NCI-H1436 (cell line): ENCODE data around the gene CPXM2.

ENCODE experiments used
- DNase-seq: peaks from one replicate; lab custom pipeline; 2025; lab: John Stamatoyannopoulos, UW

Gene CPXM2

DNA sequence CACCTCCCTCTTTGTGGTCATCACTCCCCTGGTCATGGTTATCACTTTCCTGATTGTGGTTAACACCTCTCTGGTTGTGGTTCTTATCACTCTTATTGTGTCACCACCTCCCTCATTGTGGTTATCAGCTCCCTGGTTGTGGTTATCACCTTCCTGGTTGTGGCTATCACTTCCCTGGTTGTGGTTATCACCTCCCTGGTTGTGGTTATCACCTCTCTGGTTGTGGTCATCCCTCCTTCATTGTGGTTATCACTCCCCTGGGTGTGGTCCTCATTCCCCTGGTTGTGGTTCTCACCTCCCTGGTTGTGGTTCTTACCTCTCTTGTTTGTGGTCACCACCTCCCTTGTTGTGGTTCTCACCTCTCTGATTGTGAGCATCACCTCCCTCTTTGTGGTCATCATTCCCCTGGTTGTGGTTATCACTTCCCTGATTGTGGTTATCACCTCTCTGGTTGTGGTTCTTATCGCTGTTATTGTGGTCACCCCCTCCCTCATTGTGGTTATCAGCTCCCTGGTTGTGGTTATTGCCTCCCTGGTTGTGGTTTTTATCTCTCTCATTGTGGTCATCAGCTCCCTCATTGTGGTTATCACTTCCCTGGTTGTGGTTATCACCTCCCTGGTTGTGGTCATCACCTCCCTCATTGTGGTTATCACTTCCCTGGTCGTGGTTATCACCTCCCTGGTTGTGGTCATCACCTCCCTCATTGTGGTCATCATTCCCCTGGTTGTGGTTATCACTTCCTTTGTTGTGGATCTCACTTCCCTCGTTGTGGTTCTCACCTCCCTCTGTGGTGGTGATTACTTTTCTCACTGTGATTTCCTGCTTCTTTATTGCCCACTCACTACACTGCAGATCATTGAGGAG, 118.7 kb downstream of the CPXM2 start:
- no peak for DNase-seq

DNA sequence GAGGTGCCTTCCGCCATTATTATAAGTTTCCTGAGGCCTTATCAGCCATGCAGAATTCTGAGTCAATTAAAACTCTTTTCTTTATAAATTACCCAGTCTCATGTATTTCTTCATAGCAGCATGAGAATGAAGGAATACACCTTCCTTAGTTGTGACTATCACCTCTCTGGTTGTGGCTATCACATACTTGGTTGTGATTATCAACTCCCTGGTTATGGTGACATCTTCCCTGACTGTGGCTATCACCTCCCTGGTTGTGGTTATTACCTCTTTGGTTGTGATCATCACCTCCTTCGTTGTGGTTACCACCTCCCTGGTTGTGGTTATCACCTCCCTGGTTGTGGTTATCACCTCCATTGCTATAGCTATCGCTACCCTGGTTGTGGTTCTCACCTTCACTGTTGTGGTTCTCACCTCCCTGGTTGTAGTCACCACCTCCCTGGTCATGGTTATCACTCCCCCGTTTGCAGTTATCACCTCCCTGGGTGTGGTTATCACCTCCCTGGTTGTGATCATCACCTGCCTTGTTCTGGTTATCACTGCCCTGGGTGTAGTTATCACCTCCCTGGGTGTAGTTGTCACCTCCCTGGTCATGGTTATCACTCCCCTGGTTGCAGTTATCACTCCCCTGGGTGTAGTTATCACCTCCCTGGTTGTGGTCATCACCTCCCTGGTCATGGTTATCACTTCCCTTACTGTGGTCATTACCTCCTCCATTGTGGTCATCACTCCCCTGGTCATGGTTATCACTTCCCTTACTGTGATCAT, 119.5 kb downstream of the CPXM2 start:
- no peak for DNase-seq

DNA sequence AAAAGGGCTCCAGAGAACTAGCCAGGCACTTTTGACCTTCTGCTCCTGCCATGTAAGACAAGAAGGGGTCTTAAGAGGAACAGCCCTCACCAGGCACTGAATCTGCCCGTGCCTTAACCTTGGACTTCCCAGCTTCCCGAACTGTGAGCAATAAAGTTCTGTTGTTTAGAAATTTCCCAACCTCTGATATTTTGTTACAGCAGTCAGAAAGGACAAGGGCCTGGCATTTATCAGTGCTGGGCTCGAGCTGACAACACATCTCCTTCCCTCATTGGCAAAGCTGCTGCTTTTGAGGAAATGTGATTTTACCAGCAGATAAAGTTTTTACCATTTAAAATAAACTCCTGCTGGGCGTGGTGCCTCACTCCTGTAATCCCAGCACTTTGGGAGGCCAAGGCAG, 122.0 kb downstream of the CPXM2 start:
- DNase-seq = no peak

DNA sequence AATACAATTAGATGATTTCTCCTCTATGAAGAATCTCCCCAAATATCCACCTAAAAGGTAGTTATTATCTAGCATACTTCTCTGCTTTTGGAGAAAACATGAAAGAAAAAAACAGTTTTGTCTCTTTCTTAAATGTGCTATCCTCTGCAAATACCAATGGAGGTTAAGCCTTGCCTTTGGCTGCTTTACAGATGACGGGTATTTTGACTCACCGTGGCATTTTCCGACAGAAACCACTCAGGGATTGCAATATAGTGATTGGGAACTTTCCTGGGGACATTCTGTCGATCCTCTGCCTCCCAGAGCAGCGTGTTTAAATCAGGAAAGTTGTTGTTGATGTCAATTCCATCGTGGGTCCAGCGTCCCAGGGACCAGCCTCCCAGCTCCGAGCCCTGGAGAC, 124.8 kb downstream of the CPXM2 start:
- DNase-seq = no peak

DNA sequence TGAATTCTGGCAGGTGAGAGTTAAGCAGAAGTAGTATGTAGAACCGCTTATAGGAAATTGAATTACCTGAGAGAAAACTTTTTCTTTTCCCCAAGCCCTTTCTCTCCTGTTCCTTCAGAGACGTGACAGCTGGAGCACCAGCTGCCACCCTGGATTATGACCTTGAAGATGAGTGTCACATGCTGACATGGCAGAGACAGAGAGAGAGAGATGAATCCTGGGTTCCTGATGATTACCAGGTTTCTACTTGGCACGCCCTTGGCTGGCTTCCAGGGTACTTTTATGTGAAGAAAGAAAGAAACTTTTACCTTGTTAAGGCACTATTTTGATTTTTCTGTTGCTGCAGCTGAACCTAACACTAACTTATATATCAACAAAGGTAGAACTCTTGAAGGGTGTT, 125.6 kb downstream of the CPXM2 start:
- DNase-seq = no peak

DNA sequence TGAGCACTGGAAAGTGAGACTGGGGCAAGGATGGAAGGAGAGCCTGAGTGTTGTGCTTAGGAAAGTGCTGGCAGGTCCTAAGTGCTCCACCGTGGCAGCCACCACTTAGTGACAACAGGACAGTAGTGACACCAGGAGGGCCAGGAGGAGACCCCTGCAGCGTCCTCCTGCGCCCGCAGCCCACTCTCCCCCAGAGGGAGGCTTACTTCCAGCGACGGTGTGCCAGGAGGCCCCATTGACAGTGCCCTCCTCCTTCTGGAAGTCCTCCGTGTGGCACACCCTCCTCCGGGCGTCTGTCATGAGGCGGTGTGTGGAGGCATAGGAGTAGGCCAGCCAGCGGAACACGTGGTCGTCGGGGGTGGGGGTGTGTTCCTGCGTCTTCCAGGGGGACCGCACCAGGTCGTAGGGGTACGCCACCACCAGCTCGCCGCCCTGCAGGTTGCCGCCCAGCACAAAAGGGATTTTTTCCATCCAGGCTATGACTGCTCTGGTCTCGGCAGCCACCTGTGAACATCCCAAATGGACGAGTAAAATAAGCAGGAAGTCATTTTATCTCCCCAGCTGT, 129.9 kb downstream of the CPXM2 start:
- no peak for DNase-seq

DNA sequence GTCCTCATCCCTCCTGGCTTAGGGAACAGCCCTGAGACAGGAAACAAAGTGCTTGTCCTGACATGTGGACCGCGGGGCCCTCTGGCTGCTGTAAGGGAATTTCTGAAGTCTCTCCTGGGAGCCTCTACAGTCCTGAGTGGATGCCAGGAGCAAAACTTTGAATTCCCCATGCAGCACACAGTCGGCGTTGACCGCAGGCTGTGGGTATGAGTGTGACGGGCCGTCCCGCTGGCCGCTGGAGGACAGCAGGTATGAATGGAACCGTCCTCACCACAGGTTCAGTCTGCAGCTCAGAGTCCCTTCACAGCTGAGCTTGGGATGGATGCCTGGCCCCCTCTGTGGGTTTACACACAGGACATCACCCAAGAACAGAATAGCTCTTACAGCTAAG, 130.6 kb downstream of the CPXM2 start:
- DNase-seq = no peak

DNA sequence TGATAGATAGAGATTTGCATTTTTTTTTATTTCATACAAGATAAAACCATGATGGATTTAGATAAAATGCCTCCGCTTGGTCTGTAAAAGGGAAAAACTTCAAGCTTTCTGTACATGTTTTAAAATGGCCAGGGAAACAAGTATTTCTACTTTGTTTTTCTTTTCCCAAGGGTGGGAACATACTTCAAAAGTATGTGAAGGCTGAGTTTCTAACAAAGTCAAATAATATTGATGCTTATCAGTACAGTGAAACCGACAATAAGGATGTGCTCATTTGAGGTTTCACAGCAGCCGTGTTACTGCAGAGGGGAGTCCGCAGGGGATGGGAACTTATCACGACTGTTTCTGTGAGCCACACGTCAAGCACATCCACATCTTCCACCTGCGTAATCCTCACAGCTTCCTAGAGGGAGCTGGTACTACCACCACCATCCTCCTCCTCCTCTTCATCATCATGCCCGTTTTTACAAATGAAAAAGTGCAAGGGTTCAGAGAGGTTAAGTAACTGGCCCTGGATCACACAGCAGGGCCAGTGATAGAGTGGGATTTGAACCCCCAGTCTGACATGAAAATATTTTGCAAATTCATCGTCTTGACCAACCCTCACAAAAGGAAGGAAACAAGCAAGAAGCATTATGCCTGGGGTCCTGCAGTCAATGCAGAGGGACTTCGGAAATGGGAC, 131.1 kb downstream of the CPXM2 start:
- no peak for DNase-seq

DNA sequence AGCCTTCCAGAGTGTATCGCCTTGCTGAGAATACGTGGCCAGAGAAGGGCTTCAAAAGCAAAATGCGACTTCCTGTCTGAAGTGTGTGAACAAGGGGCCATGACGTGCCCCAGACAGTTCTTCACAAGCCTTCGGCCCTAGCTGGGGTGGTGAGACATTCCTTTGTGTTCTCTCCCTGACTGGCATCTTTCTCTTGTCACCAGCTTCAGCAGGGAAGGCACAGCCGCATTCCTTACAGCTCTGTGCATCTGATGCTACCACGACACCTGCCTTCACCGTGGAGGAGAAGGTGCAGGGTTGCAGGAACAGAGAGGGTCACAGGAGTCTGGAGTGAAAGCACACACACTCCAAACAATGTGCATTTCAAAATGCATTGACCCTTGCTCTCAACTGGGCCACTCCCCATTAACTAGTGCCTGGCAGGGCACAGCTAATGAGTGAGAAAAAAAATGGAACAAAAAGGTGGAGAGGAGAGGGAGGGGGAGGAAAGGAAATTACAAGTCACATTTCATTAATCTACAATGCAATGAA, 132.0 kb downstream of the CPXM2 start:
- DNase-seq = no peak

DNA sequence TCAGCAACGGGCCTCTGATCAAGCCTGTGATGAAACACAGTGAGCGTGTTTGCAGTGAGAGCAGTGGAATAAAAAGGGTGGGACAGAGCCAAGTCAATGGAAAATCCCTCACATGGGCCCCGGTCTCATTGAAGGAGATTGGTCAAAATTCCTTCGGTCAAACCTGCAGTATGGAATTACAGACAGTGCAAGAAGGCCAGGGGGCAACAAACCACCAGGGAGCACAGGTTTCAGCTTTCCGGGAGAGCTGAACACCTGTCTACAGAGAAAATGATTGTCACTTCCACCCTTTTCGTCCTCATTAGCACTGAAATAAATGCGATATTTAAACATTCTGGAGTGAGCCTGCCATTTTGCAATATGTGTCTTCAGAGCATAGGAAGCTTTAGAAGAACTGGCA, 132.6 kb downstream of the CPXM2 start:
- DNase-seq = no peak

DNA sequence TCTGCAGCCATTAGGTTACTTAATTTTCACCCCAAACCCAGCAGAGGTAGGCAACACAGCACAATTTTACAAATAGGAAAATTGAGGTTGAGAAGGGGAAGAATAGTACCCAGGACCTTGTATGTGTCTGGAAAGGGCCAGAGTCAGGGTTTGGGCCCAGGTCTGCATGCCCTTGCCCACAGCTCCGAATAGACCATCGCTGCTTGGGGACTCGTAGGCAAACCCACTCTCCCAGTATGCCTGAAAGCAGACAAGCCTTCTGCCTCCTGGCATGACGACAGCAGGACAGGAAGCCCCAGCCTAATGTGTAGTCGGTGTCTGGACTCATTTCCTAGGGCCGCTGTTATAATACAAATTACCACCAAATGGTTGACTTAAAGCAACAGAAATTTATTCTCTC, 133.8 kb downstream of the CPXM2 start:
- no peak for DNase-seq

DNA sequence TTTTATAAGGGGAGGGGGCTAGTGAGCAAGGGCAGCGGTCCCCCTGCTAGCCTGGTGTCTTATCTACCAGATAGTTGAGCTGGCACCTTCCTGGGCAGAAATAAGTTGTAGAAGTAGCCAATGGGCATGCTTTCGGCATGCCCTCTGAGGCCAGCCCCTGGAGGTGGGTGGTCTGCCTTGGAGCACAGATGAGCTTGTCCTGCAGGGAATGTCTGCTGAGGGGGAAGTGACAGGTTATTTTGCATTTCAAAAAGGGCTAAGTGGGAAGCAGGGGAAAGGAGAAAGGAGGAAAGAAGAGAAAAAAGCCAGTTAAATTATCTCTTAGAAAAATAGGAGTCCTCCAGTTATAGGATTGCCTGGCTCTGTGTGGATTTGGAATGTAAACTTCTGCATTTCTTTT, 136.5 kb downstream of the CPXM2 start:
- no peak for DNase-seq

DNA sequence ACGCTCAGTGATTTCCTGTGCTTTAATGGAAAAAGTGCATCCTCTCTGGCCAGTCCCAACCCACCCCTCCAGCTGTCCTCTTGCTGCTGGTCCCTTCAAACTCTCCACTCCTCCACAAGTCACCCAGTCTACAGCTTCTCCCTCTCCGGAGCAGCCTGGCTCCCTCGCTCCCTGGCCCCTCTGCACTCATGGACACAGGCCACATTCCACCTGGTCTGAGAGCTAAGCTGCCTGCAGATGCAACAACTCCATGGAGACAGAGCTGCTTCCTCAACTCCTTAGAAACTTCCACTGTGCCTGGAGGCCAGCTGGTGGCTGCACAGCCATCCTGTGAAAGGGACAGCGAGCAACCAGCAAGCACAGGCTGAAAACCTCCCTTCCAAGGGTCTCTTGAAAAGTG, 137.5 kb downstream of the CPXM2 start:
- DNase-seq = no peak

DNA sequence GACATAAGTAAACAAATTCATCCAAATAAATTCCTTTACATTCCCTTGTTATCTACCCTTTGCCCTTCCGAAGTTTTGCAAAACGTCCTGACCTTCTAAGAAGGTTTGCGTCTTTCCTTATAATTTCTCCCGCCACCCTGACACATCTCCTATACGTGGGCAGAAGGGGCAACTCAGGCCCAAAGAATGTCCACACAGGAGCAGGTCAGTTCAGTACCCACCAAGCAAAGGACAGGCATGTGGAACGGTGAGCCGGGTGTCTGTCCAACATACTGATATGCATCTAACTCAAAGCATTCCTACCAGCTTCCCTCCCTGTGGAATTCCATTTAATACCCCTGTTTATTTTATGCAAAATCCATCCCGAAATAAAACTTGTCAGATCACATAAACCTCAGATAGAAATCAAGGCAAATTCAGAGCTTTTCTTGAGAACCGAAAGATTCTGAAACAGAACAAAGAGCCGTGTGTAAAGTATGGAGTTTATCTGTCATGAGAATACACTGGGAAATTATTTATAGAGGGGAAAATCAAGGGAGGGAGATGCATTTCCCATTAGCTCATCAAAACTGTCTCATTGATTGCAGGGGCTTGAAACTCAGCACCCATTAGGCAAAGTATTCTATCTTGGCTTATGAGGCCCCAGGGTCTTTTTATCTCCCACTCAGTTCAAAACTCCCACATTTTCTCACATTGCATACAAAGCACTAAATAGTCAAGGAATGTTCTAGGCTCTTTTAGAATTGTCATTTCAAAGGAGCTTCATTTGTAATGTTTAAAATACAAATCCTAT, 140.1 kb downstream of the CPXM2 start:
- DNase-seq = no peak

DNA sequence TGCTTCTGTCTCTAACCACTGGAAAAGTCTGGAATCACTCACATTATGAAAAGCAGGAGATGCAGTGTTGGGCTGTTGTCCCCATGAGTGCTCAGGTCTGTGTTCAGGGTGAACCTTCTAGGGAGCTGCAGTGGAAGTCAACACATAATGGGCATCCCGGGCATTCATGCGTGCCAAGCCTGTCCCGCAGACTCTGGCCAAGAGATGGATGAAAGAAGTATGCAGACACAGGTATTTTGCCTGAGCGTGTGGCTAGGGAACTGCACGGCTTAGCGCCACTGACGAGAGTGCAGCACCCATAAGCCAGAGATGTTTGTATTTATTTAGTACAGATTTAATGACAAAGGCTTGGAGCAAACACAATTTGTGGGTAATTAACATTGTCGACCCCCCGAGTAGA, 140.7 kb downstream of the CPXM2 start:
- no peak for DNase-seq

DNA sequence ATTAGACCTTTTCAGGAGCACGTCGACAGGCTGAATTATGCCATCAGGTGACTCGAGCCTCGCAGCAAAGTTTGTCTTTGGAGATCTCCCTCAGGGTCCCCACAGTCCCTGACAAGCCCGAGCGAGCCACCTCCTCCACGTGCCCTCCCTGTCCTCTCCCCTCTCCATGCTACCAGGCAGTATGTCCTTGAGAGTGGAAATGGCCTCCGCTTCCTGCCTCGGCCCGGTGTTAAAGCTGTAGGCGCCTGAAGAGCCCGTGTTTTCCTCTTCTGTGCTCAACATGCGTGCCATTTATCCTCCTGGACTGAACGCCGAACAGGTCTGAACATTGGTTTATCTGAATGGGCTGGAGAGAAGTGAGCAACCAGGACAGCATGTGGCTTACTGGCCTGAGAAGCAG, 142.9 kb downstream of the CPXM2 start:
- DNase-seq = no peak

DNA sequence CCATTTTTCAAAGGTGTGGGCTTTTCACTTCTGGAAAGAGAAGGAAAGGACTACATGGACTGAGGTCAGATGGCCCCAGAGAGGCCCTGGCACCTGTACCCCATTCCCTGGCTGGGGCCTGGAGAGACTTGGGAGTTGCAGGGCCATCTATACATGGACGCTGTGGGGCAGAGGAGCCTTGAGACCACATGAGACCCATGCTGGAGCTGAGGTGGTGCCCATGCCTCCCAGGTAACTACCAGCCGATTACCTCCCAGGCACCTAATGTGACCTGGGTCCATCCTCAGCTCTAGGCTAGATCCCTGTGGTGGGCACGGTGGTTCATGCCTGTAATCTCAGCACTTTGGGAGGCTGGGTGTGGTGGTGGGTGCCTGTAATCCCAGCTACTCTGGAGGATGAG, 144.2 kb downstream of the CPXM2 start:
- no peak for DNase-seq

DNA sequence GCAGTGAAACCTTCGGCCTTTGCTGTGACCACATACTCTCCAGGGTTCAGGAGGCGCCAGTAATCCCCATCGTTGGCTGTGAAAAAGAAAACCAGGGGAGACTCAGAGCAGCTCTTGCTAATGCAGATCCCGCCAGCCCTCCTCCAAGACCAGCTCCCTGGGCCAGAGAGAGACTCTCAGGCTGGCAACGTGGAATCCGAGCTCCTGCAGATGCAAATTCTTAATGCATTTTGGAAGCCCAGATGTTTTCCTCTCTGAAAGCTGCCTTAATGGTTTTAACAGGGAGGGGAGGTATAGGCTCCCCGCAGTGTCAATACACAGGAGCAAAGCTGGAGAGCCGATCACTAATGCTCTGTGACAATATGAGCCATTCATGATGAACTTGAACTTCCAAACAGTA, 144.7 kb downstream of the CPXM2 start:
- no peak for DNase-seq

DNA sequence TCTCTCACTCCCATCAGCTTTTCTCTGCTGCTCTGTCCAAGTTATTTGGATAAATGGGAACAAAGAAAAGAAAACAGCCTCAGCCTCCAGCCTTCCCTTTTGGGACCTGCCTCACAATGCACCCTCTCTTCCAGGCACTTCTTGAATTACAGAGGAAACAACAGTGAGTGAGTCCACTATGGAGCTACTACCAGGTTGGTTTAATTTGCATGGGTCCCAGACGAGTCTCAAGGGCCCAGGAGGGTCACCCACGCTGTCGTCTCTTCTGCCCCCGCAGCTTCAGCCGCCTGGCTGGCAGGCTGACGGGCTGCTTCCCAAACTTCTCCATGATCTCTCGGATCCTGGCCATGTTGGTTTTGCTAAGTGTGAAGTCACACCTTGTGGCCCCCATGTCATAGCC, 145.1 kb downstream of the CPXM2 start:
- no peak for DNase-seq

DNA sequence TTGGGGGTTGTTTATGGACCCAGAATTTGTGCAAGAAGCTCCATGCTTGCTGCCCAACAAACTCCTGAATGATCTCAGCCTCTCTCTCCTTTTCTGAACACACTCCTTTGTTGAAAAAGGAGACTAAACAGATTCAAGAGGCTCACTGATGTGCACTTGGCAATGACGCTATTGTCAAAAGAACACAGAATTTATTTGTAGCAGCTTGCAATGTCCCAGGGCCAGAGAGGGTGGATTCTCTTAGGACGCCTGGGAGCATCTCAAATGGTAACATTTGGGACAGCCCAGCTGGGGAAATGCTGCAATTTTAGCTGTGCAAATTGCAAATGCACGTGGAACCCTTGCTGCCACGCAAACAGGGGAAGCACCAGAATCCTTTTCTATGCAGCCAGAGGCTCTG, 145.5 kb downstream of the CPXM2 start:
- no peak for DNase-seq

DNA sequence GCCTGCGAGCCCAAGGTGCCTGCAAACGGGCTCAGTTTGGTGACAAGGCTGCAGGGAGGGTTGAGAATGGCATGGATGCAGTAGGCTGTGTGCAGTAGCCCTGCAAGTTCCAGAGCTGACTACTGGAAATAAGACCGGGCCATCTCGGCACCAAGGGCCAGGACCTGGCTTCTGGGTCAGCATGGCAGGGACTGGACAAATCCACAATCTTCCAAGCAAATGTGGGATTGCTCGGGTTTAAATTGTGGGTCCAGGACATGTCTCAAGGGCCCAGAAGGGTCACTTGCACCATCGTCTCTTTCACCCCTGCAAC, 147.4 kb downstream of the CPXM2 start:
- no peak for DNase-seq
